ENCODE data around the gene UGT1A4.

- TF ChIP-seq, protein P1, sequence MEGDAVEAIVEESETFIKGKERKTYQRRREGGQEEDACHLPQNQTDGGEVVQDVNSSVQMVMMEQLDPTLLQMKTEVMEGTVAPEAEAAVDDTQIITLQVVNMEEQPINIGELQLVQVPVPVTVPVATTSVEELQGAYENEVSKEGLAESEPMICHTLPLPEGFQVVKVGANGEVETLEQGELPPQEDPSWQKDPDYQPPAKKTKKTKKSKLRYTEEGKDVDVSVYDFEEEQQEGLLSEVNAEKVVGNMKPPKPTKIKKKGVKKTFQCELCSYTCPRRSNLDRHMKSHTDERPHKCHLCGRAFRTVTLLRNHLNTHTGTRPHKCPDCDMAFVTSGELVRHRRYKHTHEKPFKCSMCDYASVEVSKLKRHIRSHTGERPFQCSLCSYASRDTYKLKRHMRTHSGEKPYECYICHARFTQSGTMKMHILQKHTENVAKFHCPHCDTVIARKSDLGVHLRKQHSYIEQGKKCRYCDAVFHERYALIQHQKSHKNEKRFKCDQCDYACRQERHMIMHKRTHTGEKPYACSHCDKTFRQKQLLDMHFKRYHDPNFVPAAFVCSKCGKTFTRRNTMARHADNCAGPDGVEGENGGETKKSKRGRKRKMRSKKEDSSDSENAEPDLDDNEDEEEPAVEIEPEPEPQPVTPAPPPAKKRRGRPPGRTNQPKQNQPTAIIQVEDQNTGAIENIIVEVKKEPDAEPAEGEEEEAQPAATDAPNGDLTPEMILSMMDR (IDR thresholded peaks at IDR 0.05): no peak
- no peak for TF ChIP-seq POLR2A (IDR thresholded peaks at IDR 0.05)
- no peak for TF ChIP-seq POLR2AphosphoS5 (IDR thresholded peaks at IDR 0.05)
Measured at GRCh38 chr2:233780771-233781170, 62.2 kb downstream of the UGT1A4 start.
